Measurements from ENCODE around the gene CENPF. TPM values are rescaled to one million over a fixed set of nuclear protein-coding genes. Genes with fewer than 3 reads are reported as not detected.

Gene CENPF
- total RNA-seq, 2 donors from 2014 or later, result 2.9 to 10.9 TPM

DNA sequence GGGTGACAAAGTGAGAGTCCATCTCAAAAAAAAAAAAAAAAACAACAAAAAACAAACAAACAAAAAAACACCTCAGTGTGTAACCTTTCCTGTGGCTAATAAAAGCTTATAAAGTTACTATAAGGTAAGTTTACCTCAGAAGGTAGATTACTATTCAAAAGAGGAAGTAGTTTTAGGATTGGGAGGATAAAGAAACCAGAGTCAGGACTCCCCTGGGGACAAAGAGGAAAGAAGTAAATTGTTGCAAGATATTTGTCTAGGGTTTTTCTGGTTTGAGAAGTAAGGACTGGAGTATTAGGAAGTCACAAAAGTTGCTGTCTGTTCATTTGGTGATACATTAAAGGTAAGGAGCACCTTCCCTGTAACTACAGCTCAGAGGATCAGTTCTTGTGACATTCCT lies 23.8 kb upstream of the CENPF start:
- H3K9me3 ChIP-seq, result no peaks in the 10 kb centered on the region
- intact Hi-C loops (cut with DNase I), result no loop called here

DNA sequence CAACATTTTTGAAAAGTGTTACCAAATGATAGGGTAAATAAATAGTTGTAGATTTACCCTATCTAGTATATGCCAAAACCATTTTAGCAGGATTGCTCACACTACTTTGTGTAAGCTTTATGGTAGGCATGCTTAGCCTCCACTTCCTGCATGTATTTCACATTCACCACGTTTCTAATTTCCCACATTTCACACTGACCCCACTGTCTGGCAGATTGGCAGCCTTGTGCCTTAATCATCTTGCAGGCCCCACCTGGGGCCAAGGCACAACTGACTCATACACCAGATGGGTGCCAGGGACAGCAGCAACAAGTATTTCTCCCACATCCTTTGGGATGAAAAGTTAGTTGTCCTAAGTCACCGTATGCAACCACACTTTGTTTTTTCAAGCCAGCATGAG lies 21.2 kb upstream of the CENPF start:
- H3K9me3 ChIP-seq, result no peaks in the 10 kb centered on the region
- H3K27me3 ChIP-seq (replicated peaks; ENCODE audit: insufficient read depth), result no peaks in the 10 kb centered on the region
- no peak for TF ChIP-seq POLR2A (IDR thresholded peaks at IDR 0.05)
- no peak for TF ChIP-seq POLR2AphosphoS5 (IDR thresholded peaks at IDR 0.05)
- TF ChIP-seq, protein P1, sequence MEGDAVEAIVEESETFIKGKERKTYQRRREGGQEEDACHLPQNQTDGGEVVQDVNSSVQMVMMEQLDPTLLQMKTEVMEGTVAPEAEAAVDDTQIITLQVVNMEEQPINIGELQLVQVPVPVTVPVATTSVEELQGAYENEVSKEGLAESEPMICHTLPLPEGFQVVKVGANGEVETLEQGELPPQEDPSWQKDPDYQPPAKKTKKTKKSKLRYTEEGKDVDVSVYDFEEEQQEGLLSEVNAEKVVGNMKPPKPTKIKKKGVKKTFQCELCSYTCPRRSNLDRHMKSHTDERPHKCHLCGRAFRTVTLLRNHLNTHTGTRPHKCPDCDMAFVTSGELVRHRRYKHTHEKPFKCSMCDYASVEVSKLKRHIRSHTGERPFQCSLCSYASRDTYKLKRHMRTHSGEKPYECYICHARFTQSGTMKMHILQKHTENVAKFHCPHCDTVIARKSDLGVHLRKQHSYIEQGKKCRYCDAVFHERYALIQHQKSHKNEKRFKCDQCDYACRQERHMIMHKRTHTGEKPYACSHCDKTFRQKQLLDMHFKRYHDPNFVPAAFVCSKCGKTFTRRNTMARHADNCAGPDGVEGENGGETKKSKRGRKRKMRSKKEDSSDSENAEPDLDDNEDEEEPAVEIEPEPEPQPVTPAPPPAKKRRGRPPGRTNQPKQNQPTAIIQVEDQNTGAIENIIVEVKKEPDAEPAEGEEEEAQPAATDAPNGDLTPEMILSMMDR (IDR thresholded peaks at IDR 0.05), result no peak
- H3K36me3 ChIP-seq, result no peaks in the 10 kb centered on the region
- 45% methylated on average over 2 of the region's 2 CpGs for WGBS
- H3K4me3 ChIP-seq, result no peak overlapping the region
- H3K27ac ChIP-seq, result no peak overlapping the region
- intact Hi-C loops (cut with DNase I), result loop anchor here (10.0 kb wide), 1 partner anchor 307 kb away; no protein-coding TSS in a partner anchor
- DNase-seq (ENCODE audit: low spot score), result no peak
- peaks cover 8% of the 10 kb centered on the region for H3K4me1 ChIP-seq (replicated peaks)

More for the DNA sequence above, 23.8 kb upstream of the CENPF start:
- H3K4me1 ChIP-seq (replicated peaks), result peaks cover 5% of the 10 kb centered on the region
- no peak overlapping the region for H3K4me3 ChIP-seq
- H3K36me3 ChIP-seq, result no peaks in the 10 kb centered on the region
- H3K27ac ChIP-seq, result no peak overlapping the region
- TF ChIP-seq, protein P1 (IDR thresholded peaks at IDR 0.05), result no peak
- TF ChIP-seq POLR2A (IDR thresholded peaks at IDR 0.05), result no peak
- TF ChIP-seq POLR2AphosphoS5 (IDR thresholded peaks at IDR 0.05), result no peak
- H3K27me3 ChIP-seq (replicated peaks; ENCODE audit: insufficient read depth), result no peaks in the 10 kb centered on the region
- DNase-seq (ENCODE audit: low spot score), result no peak

DNA sequence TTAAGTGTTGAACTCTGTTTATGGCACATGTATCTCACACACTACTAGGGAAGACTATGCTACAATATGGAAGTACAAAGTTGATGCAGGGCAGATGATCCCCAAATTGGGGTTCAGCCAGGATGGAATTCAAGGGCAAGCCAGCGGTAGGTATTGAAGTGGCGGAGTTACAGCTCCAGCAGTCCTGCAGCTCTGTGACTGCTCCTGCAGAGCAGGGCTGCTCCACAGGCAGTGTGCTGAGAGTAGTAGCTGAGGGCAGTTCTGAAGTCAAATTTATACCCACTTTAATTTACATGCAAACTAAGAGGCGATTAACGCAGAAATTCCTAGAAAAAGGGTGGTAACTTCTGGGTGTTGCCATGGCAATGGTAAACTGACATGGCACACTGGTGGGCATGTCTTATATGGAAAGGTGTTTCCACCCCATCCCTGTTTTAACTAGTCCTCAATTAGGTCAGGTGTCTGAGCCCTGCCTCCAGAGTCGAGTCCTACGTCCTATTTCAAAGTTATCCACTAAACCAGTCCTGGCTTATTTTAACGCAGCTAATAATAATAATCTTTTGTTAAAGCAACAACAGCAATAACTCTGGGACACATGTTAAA lies 20.6 kb upstream of the CENPF start:
- no peaks in the 10 kb centered on the region for H3K36me3 ChIP-seq
- DNase-seq (ENCODE audit: low spot score), result no peak
- WGBS, result 64% methylated on average over 7 of the region's 7 CpGs
- TF ChIP-seq, protein P1 (IDR thresholded peaks at IDR 0.05), result no peak
- TF ChIP-seq POLR2AphosphoS5 (IDR thresholded peaks at IDR 0.05), result no peak
- no peak for TF ChIP-seq POLR2A (IDR thresholded peaks at IDR 0.05)
- no peaks in the 10 kb centered on the region for H3K9me3 ChIP-seq
- peaks cover 8% of the 10 kb centered on the region for H3K4me1 ChIP-seq (replicated peaks)
- H3K4me3 ChIP-seq, result no peak overlapping the region
- intact Hi-C loops (cut with DNase I), result loop anchor here (10.0 kb wide), 1 partner anchor 308 kb away; no protein-coding TSS in a partner anchor
- no peaks in the 10 kb centered on the region for H3K27me3 ChIP-seq (replicated peaks; ENCODE audit: insufficient read depth)
- no peak overlapping the region for H3K27ac ChIP-seq

DNA sequence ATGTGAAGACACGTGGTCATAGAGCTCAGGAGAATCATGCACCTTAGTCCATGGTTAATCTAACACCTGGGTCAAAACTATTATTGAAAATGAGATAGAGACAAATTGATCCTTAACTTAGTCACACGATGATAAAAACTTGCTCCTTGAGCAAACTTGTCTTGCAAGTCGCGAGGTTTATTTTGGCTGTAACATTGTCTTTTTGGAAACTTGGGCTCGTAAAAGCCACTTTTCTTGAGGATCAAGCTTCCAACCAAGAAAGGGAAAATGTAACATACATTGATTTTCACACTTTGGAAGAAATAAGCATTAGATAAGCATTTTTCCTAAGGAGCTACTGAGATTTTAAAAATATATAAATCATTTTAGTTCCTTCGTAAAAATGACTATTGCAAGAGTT lies 19.9 kb upstream of the CENPF start:
- intact Hi-C loops (cut with DNase I), result loop anchor here (10.0 kb wide), 1 partner anchor 308 kb away; no protein-coding TSS in a partner anchor
- WGBS, result 35% methylated on average over 6 of the region's 6 CpGs
- peak overlapping the region in 1 of 2 donors; percentile 1 for H3K27ac ChIP-seq
- H3K9me3 ChIP-seq, result no peaks in the 10 kb centered on the region
- no peaks in the 10 kb centered on the region for H3K27me3 ChIP-seq (replicated peaks; ENCODE audit: insufficient read depth)
- H3K4me1 ChIP-seq (replicated peaks), result peaks cover 8% of the 10 kb centered on the region
- TF ChIP-seq, protein P1 (IDR thresholded peaks at IDR 0.05), result no peak
- TF ChIP-seq POLR2A (IDR thresholded peaks at IDR 0.05), result no peak
- peak; percentile 66 for TF ChIP-seq POLR2AphosphoS5 (IDR thresholded peaks at IDR 0.05)
- no peaks in the 10 kb centered on the region for H3K36me3 ChIP-seq
- peak; percentile 34 for DNase-seq (ENCODE audit: low spot score)
- no peak overlapping the region for H3K4me3 ChIP-seq

All from prostate gland (tissue), 2 donors.